H7 (cell line): ENCODE results near the gene TBXA2R. TPM values are rescaled to one million over a fixed set of nuclear protein-coding genes. Genes with fewer than 3 reads are reported as not detected.
"Not testable (repeated sequence)": the region's sequence is repeated elsewhere in the genome, so short reads cannot be mapped to it uniquely, and the experiment has no call there.

Source experiments
- DNase-seq: peaks from one replicate; pipeline ENCODE4 v3.0.0; 2012
- H3K27me3 ChIP-seq: 2 replicates; pipeline ENCODE4 v1.6.0; 2011; ENCODE audit warnings: mild to moderate bottlenecking, low read length; ENCODE audit not compliant: control insufficient read depth, insufficient read depth
- H3K36me3 ChIP-seq: replicated peaks from 2 replicates; pipeline ENCODE4 v1.5.1; 2011; ENCODE audit warnings: low read length; ENCODE audit not compliant: control insufficient read depth, insufficient read depth
- H3K4me3 ChIP-seq: 2 replicates; pipeline ENCODE4 v1.5.1; 2011; ENCODE audit warnings: low read depth, mild to moderate bottlenecking, control low read depth, low read length, moderate library complexity; ENCODE audit not compliant: insufficient read depth
- total RNA-seq: library from RNA; depleted of rRNA; stranded (reverse); fragments of >200 nt; shearing (Covaris generic); gene quantifications from 2 replicates; pipeline ENCODE4 v1.2.3, GENCODE V29; 2014

Gene TBXA2R
- total RNA-seq, 1 experiment from 2014 or later: 0.45 TPM

GRCh38 chr19:3576696-3577443 lies 29.8 kb downstream of the TBXA2R start:
- DNase-seq: peak; percentile 100
- peaks cover 17% of the 10 kb centered on the region; the same call in 1 of the 2 replicates for H3K27me3 ChIP-seq
- peak overlapping the region; percentile 61 for H3K4me3 ChIP-seq
- no peaks in the 10 kb centered on the region; the same call in 1 of the 2 replicates for H3K36me3 ChIP-seq

- Histone ChIP-seq H3K4me3 (peak overlapping the region; percentile 61), H3K27me3 (peaks cover 17% of the 10 kb centered on the region; the same call in 1 of the 2 replicates), H3K36me3 (no peaks in the 10 kb centered on the region; the same call in 1 of the 2 replicates)
- peak; percentile 49 for DNase-seq
These were observed 30.6 kb downstream of the TBXA2R start for GRCh38 chr19:3575949-3576673.

GRCh38 chr19:3575260-3575741 lies 31.4 kb downstream of the TBXA2R start:
- Histone ChIP-seq H3K27me3 (peaks cover 17% of the 10 kb centered on the region; the same call in 1 of the 2 replicates), H3K36me3 (no peaks in the 10 kb centered on the region; the same call in 1 of the 2 replicates), H3K4me3 (no peak overlapping the region)
- DNase-seq: peak; percentile 68

GRCh38 chr19:3573858-3574637 lies 32.6 kb downstream of the TBXA2R start:
- DNase-seq: peak; percentile 97
- no peaks in the 10 kb centered on the region; the same call in 1 of the 2 replicates for H3K36me3 ChIP-seq
- H3K27me3 ChIP-seq: peaks cover 15% of the 10 kb centered on the region; the same call in 1 of the 2 replicates
- H3K4me3 ChIP-seq: peak overlapping the region; percentile 91

GRCh38 chr19:3573162-3573857 lies 33.4 kb downstream of the TBXA2R start:
- Histone ChIP-seq H3K4me3 (peak overlapping the region; percentile 91), H3K27me3 (peaks cover 10% of the 10 kb centered on the region; the same call in 1 of the 2 replicates), H3K36me3 (no peaks in the 10 kb centered on the region; the same call in 1 of the 2 replicates)
- peak; percentile 81 for DNase-seq

GRCh38 chr19:3572855-3573161 lies 33.9 kb downstream of the TBXA2R start, which contains the start of gene HMG20B:
HMG20B (plus strand) TSS chr19:3572944; CDS start chr19:3573310, 366 bp downstream.
- Histone ChIP-seq H3K36me3 (no peaks in the 10 kb centered on the region; the same call in 1 of the 2 replicates), H3K4me3 (peak within 1 kb of the TSS; percentile 91)
- no peak for DNase-seq

GRCh38 chr19:3572132-3572854 lies 34.4 kb downstream of the TBXA2R start:
- DNase-seq: peak; percentile 99
- Histone ChIP-seq H3K27me3 (peaks cover 3% of the 10 kb centered on the region; the same call in 1 of the 2 replicates), H3K36me3 (no peaks in the 10 kb centered on the region; the same call in 1 of the 2 replicates), H3K4me3 (no peak overlapping the region)

More at GRCh38 chr19:3572855-3573161, 33.9 kb downstream of the TBXA2R start, which contains the start of gene HMG20B:
- peaks cover 5% of the 10 kb centered on the region; the same call in 1 of the 2 replicates for H3K27me3 ChIP-seq

- no peaks in the 10 kb centered on the region; the same call in 1 of the 2 replicates for H3K27me3 ChIP-seq
These were observed 36.1 kb downstream of the TBXA2R start for GRCh38 chr19:3570606-3571011.

GRCh38 chr19:3570042-3570441 lies 36.6 kb downstream of the TBXA2R start:
- H3K36me3 ChIP-seq, DNase-seq, H3K4me3 ChIP-seq, H3K27me3 ChIP-seq: not testable (repeated sequence)

More at GRCh38 chr19:3570606-3571011, 36.1 kb downstream of the TBXA2R start:
- H3K36me3 ChIP-seq: no peaks in the 10 kb centered on the region; the same call in 1 of the 2 replicates
- no peak overlapping the region for H3K4me3 ChIP-seq
- DNase-seq: no peak

GRCh38 chr19:3565139-3565538 lies 41.5 kb downstream of the TBXA2R start:
- Histone ChIP-seq H3K4me3 (no peak overlapping the region), H3K36me3 (no peaks in the 10 kb centered on the region), H3K27me3 (no peaks in the 10 kb centered on the region)
- no peak for DNase-seq

- peak; percentile 34 for DNase-seq
- Histone ChIP-seq H3K27me3 (no peaks in the 10 kb centered on the region), H3K36me3 (no peaks in the 10 kb centered on the region), H3K4me3 (no peak overlapping the region)
These were observed 42.8 kb downstream of the TBXA2R start for GRCh38 chr19:3563709-3564524.

- no peaks in the 10 kb centered on the region for H3K36me3 ChIP-seq
- no peaks in the 10 kb centered on the region; the same call in 1 of the 2 replicates for H3K27me3 ChIP-seq
- H3K4me3 ChIP-seq: peak within 1 kb of the TSS; percentile 88
- peak; percentile 100 for DNase-seq
These were observed 49.0 kb downstream of the TBXA2R start, which contains the start of gene MFSD12 for GRCh38 chr19:3557461-3558248. MFSD12 (minus strand) TSS chr19:3557586; CDS start chr19:3557403, 183 bp downstream.
